HEK293 (cell line): ENCODE measurements around the gene SLC38A8.

ENCODE experiments used
- CTCF ChIA-PET: fragments of 350-600 bp; formaldehyde crosslinking; extraction: SDS; loops from one replicate; lab custom pipeline; 2021; ENCODE audit warnings: antibody characterized with exemption; lab: Yijun Ruan, JAX
- POLR2A ChIA-PET: fragments of 300-600 bp; formaldehyde crosslinking; extraction: SDS; loops from one replicate; lab custom pipeline; 2020; ENCODE audit warnings: antibody characterized with exemption, inconsistent platforms; lab: Yijun Ruan, JAX
- H3K27ac ChIP-seq: fragments of 200-500 bp; sonication (Bioruptor generic); 2 replicates; pipeline ENCODE4 v1.5.1; 2014; ENCODE audit warnings: low read depth, low read length, control low read depth, inconsistent platforms; ENCODE audit errors: extremely low read depth
- H3K36me3 ChIP-seq, 2 experiments: fragments of 200-500 bp in 1 of 2; sonication (Bioruptor generic) in 1 of 2; 1 replicate in 1 of 2; 2 replicates in 1 of 2; pipeline ENCODE4 v1.5.1; 2014 to 2017; ENCODE audit warnings: inconsistent platforms in 2 of 2, low read length in 2 of 2; ENCODE audit not compliant: control insufficient read depth in 2 of 2, insufficient read depth in 1 of 2
- H3K4me1 ChIP-seq: fragments of 200-500 bp; sonication (Bioruptor generic); 2 replicates; pipeline ENCODE4 v1.5.1; 2014; ENCODE audit warnings: mild to moderate bottlenecking, low read length, inconsistent platforms; ENCODE audit not compliant: control insufficient read depth, insufficient read depth
- H3K4me3 ChIP-seq: 2 replicates; pipeline ENCODE4 v1.5.1; 2011; ENCODE audit warnings: low read depth, mild to moderate bottlenecking, control low read depth, low read length, moderate library complexity
- H3K9me3 ChIP-seq: fragments of 200-500 bp; sonication (Bioruptor generic); 2 replicates; pipeline ENCODE4 v1.5.1; 2014; ENCODE audit warnings: low read depth, low read length, inconsistent platforms; ENCODE audit not compliant: control insufficient read depth, insufficient read depth
- GFI1B ChIP-seq: fragments of 450-650 bp; formaldehyde crosslinking; IDR thresholded peaks from 2 replicates; pipeline ENCODE4 v1.5.1; 2016; ENCODE audit warnings: missing biosample characterization, missing genetic modification characterization
- HOXD13 ChIP-seq: sonication (generic); formaldehyde crosslinking; IDR thresholded peaks from 2 replicates; pipeline ENCODE4 v1.8.0; 2022; ENCODE audit warnings: missing genetic modification reagents, borderline replicate concordance
- MYNN ChIP-seq: fragments of 450-650 bp; formaldehyde crosslinking; IDR thresholded peaks from 2 replicates; pipeline ENCODE4 v1.5.1; 2016; ENCODE audit warnings: missing biosample characterization, missing genetic modification characterization, borderline replicate concordance
- OVOL3 ChIP-seq: fragments of 450-650 bp; formaldehyde crosslinking; IDR thresholded peaks from 2 replicates; pipeline ENCODE4 v1.5.1; 2016; ENCODE audit warnings: missing biosample characterization, missing genetic modification characterization
- REPIN1 ChIP-seq: fragments of 450-650 bp; formaldehyde crosslinking; IDR thresholded peaks from 2 replicates; pipeline ENCODE4 v1.5.1; 2017; ENCODE audit warnings: missing biosample characterization, missing genetic modification characterization, low read depth
- SCRT2 ChIP-seq: fragments of 450-650 bp; formaldehyde crosslinking; IDR thresholded peaks from 2 replicates; pipeline ENCODE4 v1.5.1; 2016; ENCODE audit warnings: missing biosample characterization, missing genetic modification characterization
- ZNF133 ChIP-seq: fragments of 450-650 bp; formaldehyde crosslinking; IDR thresholded peaks from 2 replicates; pipeline ENCODE4 v1.5.1; 2016; ENCODE audit warnings: missing biosample characterization, missing genetic modification characterization
- ZNF174 ChIP-seq: fragments of 450-650 bp; formaldehyde crosslinking; IDR thresholded peaks from 2 replicates; pipeline ENCODE4 v1.5.0; 2017; ENCODE audit warnings: missing biosample characterization, mild to moderate bottlenecking, missing genetic modification characterization
- ZNF184 ChIP-seq: fragments of 450-650 bp; IDR thresholded peaks from 2 replicates; pipeline ENCODE4 v1.5.1; 2018; ENCODE audit warnings: missing biosample characterization, mild to moderate bottlenecking, missing genetic modification characterization
- ZNF19 ChIP-seq: fragments of 450-650 bp; formaldehyde crosslinking; IDR thresholded peaks from 2 replicates; pipeline ENCODE4; 2016; ENCODE audit warnings: missing biosample characterization, missing genetic modification characterization, low read depth
- ZNF23 ChIP-seq: fragments of 450-650 bp; formaldehyde crosslinking; IDR thresholded peaks from 2 replicates; pipeline ENCODE4 v1.5.1; 2016; ENCODE audit warnings: missing biosample characterization, missing genetic modification characterization, borderline replicate concordance
- ZNF37A ChIP-seq: fragments of 450-650 bp; IDR thresholded peaks from 2 replicates; pipeline ENCODE4 v1.5.1; 2018; ENCODE audit warnings: missing biosample characterization, missing genetic modification characterization
- ZNF585B ChIP-seq: fragments of 450-650 bp; formaldehyde crosslinking; IDR thresholded peaks from 2 replicates; pipeline ENCODE4 v1.5.1; 2016; ENCODE audit warnings: missing biosample characterization, missing genetic modification characterization
- ZNF658 ChIP-seq: fragments of 450-650 bp; formaldehyde crosslinking; IDR thresholded peaks from 2 replicates; pipeline ENCODE4; 2016; ENCODE audit warnings: missing biosample characterization, missing genetic modification characterization
- ZNF76 ChIP-seq: fragments of 450-650 bp; formaldehyde crosslinking; IDR thresholded peaks from 2 replicates; pipeline ENCODE4; 2016; ENCODE audit warnings: low read depth, missing biosample characterization, missing genetic modification characterization, borderline replicate concordance
- TF ChIP-seq, protein P1 (sequence below): fragments of 450-650 bp; formaldehyde crosslinking; IDR thresholded peaks from 2 replicates; pipeline ENCODE4 v1.5.1; 2016; ENCODE audit warnings: missing biosample characterization, missing genetic modification characterization
- TF ChIP-seq, protein P2 (sequence below): fragments of 450-650 bp; formaldehyde crosslinking; IDR thresholded peaks from 2 replicates; pipeline ENCODE4 v1.5.1; 2017; ENCODE audit warnings: missing biosample characterization, missing genetic modification characterization
- TF ChIP-seq, protein P3 (sequence below): fragments of 450-650 bp; formaldehyde crosslinking; IDR thresholded peaks from 2 replicates; pipeline ENCODE4; 2016; ENCODE audit warnings: missing biosample characterization, missing genetic modification characterization
- TF ChIP-seq, protein P4 (sequence below): sonication (generic); formaldehyde crosslinking; IDR thresholded peaks from 2 replicates; pipeline ENCODE4 v1.8.1; 2022; ENCODE audit warnings: mild to moderate bottlenecking, moderate library complexity, missing genetic modification reagents
- TF ChIP-seq, protein P5 (sequence below): fragments of 450-650 bp; formaldehyde crosslinking; IDR thresholded peaks from 2 replicates; pipeline ENCODE4 v1.5.1; 2016; ENCODE audit warnings: missing biosample characterization, missing genetic modification characterization

Gene SLC38A8

DNA sequence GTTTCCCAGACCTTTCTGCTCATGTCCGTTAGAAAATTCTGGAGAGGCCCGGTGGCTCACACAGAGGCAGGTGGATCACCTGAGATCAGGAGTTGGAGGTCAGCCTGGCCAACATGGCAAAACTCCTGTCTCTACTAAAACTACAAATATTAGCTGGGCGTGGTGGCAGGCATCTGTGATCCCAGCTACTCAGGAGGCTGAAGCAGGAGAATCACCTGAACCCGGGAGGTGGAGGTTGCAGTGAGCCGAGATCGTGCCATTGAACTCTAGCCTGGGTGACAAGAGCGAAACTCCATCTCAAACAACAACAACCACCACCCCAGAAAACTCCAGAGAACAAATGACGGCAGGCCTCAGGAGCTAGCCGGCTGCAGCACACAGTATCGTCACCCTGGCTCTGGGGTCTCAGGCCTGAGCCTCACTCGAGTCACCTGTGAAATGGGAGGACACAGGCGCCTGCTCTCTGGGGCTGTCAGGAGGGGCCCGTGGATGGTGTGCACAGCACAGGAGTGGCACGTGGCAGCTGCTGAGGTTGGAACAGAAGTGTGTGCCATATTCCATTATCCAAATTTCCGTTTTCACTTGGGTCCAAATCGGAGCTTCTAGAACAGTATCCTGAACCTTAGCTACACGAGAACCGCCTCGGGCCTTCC is 3.3 kb upstream of the SLC38A8 start:
- no peaks in the 10 kb centered on the region for H3K9me3 ChIP-seq
- POLR2A ChIA-PET, result no interaction called here

More for the DNA sequence above, 3.3 kb upstream of the SLC38A8 start:
- Histone ChIP-seq H3K4me3 (no peak overlapping the region), H3K36me3 (peaks cover 0 to 16% of the 10 kb centered on the region in 2 experiments; a peak in 1 of 3 replicates), H3K27ac (no peak overlapping the region), H3K4me1 (peaks cover 7% of the 10 kb centered on the region)
- no peak for TF ChIP-seq ZNF174 (tag by site-specific recombination)
- no peak for TF ChIP-seq HOXD13
- no peak for TF ChIP-seq GFI1B (tag by site-specific recombination)
- TF ChIP-seq, protein P1, sequence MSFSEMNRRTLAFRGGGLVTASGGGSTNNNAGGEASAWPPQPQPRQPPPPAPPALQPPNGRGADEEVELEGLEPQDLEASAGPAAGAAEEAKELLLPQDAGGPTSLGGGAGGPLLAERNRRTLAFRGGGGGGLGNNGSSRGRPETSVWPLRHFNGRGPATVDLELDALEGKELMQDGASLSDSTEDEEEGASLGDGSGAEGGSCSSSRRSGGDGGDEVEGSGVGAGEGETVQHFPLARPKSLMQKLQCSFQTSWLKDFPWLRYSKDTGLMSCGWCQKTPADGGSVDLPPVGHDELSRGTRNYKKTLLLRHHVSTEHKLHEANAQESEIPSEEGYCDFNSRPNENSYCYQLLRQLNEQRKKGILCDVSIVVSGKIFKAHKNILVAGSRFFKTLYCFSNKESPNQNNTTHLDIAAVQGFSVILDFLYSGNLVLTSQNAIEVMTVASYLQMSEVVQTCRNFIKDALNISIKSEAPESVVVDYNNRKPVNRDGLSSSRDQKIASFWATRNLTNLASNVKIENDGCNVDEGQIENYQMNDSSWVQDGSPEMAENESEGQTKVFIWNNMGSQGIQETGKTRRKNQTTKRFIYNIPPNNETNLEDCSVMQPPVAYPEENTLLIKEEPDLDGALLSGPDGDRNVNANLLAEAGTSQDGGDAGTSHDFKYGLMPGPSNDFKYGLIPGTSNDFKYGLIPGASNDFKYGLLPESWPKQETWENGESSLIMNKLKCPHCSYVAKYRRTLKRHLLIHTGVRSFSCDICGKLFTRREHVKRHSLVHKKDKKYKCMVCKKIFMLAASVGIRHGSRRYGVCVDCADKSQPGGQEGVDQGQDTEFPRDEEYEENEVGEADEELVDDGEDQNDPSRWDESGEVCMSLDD, result no peak
- no peak for TF ChIP-seq ZNF184 (tag by site-specific recombination)
- TF ChIP-seq, protein P2, sequence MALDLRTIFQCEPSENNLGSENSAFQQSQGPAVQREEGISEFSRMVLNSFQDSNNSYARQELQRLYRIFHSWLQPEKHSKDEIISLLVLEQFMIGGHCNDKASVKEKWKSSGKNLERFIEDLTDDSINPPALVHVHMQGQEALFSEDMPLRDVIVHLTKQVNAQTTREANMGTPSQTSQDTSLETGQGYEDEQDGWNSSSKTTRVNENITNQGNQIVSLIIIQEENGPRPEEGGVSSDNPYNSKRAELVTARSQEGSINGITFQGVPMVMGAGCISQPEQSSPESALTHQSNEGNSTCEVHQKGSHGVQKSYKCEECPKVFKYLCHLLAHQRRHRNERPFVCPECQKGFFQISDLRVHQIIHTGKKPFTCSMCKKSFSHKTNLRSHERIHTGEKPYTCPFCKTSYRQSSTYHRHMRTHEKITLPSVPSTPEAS (tag by site-specific recombination), result no peak
- TF ChIP-seq, protein P3, sequence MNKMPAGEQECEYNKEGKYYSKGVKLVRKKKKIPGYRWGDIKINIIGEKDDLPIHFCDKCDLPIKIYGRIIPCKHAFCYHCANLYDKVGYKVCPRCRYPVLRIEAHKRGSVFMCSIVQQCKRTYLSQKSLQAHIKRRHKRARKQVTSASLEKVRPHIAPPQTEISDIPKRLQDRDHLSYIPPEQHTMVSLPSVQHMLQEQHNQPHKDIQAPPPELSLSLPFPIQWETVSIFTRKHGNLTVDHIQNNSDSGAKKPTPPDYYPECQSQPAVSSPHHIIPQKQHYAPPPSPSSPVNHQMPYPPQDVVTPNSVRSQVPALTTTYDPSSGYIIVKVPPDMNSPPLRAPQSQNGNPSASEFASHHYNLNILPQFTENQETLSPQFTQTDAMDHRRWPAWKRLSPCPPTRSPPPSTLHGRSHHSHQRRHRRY, result no peak
- no peak for TF ChIP-seq ZNF133 (tag by site-specific recombination)
- TF ChIP-seq ZNF658 (tag by site-specific recombination), result no peak
- TF ChIP-seq ZNF37A, result no peak
- TF ChIP-seq, protein P4, sequence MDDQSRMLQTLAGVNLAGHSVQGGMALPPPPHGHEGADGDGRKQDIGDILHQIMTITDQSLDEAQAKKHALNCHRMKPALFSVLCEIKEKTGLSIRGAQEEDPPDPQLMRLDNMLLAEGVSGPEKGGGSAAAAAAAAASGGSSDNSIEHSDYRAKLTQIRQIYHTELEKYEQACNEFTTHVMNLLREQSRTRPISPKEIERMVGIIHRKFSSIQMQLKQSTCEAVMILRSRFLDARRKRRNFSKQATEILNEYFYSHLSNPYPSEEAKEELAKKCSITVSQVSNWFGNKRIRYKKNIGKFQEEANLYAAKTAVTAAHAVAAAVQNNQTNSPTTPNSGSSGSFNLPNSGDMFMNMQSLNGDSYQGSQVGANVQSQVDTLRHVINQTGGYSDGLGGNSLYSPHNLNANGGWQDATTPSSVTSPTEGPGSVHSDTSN, result no peak
- TF ChIP-seq REPIN1 (tag by site-specific recombination), result no peak
- TF ChIP-seq MYNN (tag by site-specific recombination), result no peak
- no peak for TF ChIP-seq ZNF23 (tag by site-specific recombination)
- TF ChIP-seq ZNF585B, result no peak
- no peak for TF ChIP-seq ZNF76
- TF ChIP-seq ZNF19, result no peak
- TF ChIP-seq OVOL3, result no peak
- TF ChIP-seq SCRT2 (tag by site-specific recombination), result no peak
- TF ChIP-seq, protein P5, sequence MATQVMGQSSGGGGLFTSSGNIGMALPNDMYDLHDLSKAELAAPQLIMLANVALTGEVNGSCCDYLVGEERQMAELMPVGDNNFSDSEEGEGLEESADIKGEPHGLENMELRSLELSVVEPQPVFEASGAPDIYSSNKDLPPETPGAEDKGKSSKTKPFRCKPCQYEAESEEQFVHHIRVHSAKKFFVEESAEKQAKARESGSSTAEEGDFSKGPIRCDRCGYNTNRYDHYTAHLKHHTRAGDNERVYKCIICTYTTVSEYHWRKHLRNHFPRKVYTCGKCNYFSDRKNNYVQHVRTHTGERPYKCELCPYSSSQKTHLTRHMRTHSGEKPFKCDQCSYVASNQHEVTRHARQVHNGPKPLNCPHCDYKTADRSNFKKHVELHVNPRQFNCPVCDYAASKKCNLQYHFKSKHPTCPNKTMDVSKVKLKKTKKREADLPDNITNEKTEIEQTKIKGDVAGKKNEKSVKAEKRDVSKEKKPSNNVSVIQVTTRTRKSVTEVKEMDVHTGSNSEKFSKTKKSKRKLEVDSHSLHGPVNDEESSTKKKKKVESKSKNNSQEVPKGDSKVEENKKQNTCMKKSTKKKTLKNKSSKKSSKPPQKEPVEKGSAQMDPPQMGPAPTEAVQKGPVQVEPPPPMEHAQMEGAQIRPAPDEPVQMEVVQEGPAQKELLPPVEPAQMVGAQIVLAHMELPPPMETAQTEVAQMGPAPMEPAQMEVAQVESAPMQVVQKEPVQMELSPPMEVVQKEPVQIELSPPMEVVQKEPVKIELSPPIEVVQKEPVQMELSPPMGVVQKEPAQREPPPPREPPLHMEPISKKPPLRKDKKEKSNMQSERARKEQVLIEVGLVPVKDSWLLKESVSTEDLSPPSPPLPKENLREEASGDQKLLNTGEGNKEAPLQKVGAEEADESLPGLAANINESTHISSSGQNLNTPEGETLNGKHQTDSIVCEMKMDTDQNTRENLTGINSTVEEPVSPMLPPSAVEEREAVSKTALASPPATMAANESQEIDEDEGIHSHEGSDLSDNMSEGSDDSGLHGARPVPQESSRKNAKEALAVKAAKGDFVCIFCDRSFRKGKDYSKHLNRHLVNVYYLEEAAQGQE (tag by site-specific recombination), result no peak
- CTCF ChIA-PET, result interaction anchor here (0.6 to 1.6 kb wide), 2 partner anchors 18 kb away, joined by 4 to 5 read pairs; no protein-coding TSS in a partner anchor
